Activated CD4-positive, alpha-beta memory T cell treated with anti-CD3 and anti-CD28 coated beads for 36 hours (primary cell): Measurements from ENCODE around the gene ADSS1. TPM values are rescaled to one million over a fixed set of nuclear protein-coding genes. Genes with fewer than 3 reads are reported as not detected.
A peak's percentile ranks its signal among the peaks of the same experiment; 100 is the strongest.
"Not testable (repeated sequence)": the region's sequence is repeated elsewhere in the genome, so short reads cannot be mapped to it uniquely, and the experiment has no call there.

Experiments used
- CTCF ChIA-PET: fragments of 350-600 bp; sonication (Branson Sonifier 250); formaldehyde crosslinking; loops from one replicate; lab custom pipeline; 2021; ENCODE audit warnings: antibody characterized with exemption, inconsistent platforms; lab: Charles Lee
- POLR2A ChIA-PET: fragments of 350-600 bp; sonication (Branson Sonifier 250); formaldehyde crosslinking; loops from one replicate; lab custom pipeline; 2021; ENCODE audit warnings: antibody characterized with exemption; lab: Charles Lee
- DNase-seq: peaks from one replicate; pipeline ENCODE4 v3.0.0-alpha.2; 2020
- H3K27ac Mint-ChIP-seq: one replicate; pipeline ENCODE4 v1.8.0; 2021; ENCODE audit warnings: mixed read lengths
- H3K27me3 Mint-ChIP-seq: one replicate; pipeline ENCODE4 v1.8.0; 2021; ENCODE audit warnings: mixed read lengths
- H3K36me3 Mint-ChIP-seq: one replicate; pipeline ENCODE4 v1.8.0; 2021; ENCODE audit warnings: mixed read lengths
- H3K4me1 Mint-ChIP-seq: one replicate; pipeline ENCODE4 v1.8.0; 2021; ENCODE audit warnings: low read depth, mixed read lengths
- H3K4me3 Mint-ChIP-seq: one replicate; pipeline ENCODE4 v1.8.0; 2021; ENCODE audit warnings: mild to moderate bottlenecking, mixed read lengths
- H3K9me3 Mint-ChIP-seq: one replicate; pipeline ENCODE4 v1.8.0; 2021; ENCODE audit warnings: mixed read lengths
- intact Hi-C: fragments of 100-400 bp; cut with micrococcal nuclease; formaldehyde crosslinking; loops from one replicate; pipeline ENCODE4 v1.15.1; 2023
- total RNA-seq, 2 experiments: library from RNA; stranded (reverse); gene quantifications; one replicate each; pipeline ENCODE4 v1.2.3, GENCODE V29; 2021

The ADSS1 gene
- total RNA-seq, 2 experiments from 2014 or later: 2.3 to 3.3 TPM

DNA sequence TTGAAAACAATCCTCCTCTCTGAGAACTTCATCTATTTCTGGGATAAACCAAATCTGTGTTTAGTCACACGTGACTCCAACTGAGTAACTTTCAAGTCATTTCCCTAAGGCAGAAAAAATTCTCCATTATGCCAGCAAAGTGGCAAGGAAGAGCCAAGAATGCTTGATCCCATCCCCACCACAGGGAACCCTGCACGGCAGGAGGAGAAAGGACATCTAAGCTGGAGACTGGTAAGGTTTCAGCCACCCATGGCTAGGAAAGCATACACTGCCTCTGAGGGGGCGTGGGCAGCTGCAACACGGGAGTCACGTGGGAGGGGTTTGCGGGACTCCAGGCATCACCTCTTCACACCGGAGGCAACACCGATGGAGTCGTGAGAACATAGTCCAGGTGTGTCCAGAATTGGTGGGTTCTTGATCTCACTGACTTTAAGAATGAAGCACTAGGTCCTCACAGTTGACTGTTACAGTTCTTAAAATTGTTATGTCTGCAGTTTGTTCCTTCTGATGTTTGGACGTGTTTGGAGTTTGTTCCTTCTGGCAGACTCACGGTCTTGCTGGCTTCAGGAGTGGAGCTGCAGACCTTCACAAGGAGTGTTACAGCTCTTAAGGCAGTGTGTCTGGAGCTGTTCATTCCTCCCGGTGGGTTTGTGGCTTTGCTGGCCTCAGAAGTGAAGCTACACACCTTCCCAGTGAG, 26.2 kb downstream of the ADSS1 start:
- DNase-seq: no peak
- Mint-ChIP-seq H3K27ac (no peak overlapping the region), H3K36me3 (peaks cover 13% of the 10 kb centered on the region), H3K27me3 (no peaks in the 10 kb centered on the region), H3K4me3 (no peak overlapping the region), H3K4me1 (peaks cover 35% of the 10 kb centered on the region), H3K9me3 (peaks cover 2% of the 10 kb centered on the region)
- ChIA-PET POLR2A (no interaction called here), CTCF (interaction anchor here (0.6 to 5.0 kb wide), 4 partner anchors 18 to 75 kb away, joined by 3 to 47 read pairs (median 8); partner anchors contain the start of gene ADSS1)
- intact Hi-C loops: loop anchor here (5.0 kb wide), 2 partner anchors 73 to 552 kb away; partner anchors contain the start of gene BRF1

- H3K4me3 Mint-ChIP-seq: peak overlapping the region; percentile 43
- H3K27ac Mint-ChIP-seq, H3K27me3 Mint-ChIP-seq, H3K9me3 Mint-ChIP-seq, POLR2A ChIA-PET: not testable (repeated sequence)
- H3K36me3 Mint-ChIP-seq: peaks cover 14% of the 10 kb centered on the region
- CTCF ChIA-PET: interaction anchor here (0.6 to 5.0 kb wide), 4 partner anchors 17 to 75 kb away, joined by 3 to 47 read pairs (median 8); partner anchors contain the start of gene ADSS1
- intact Hi-C loops: loop anchor here (5.0 kb wide), 2 partner anchors 73 to 552 kb away; partner anchors contain the start of gene BRF1
- DNase-seq: peak; percentile 38
- H3K4me1 Mint-ChIP-seq: peaks cover 35% of the 10 kb centered on the region
Measured at GRCh38 chr14:104750753-104751057, 26.7 kb downstream of the ADSS1 start.

DNA sequence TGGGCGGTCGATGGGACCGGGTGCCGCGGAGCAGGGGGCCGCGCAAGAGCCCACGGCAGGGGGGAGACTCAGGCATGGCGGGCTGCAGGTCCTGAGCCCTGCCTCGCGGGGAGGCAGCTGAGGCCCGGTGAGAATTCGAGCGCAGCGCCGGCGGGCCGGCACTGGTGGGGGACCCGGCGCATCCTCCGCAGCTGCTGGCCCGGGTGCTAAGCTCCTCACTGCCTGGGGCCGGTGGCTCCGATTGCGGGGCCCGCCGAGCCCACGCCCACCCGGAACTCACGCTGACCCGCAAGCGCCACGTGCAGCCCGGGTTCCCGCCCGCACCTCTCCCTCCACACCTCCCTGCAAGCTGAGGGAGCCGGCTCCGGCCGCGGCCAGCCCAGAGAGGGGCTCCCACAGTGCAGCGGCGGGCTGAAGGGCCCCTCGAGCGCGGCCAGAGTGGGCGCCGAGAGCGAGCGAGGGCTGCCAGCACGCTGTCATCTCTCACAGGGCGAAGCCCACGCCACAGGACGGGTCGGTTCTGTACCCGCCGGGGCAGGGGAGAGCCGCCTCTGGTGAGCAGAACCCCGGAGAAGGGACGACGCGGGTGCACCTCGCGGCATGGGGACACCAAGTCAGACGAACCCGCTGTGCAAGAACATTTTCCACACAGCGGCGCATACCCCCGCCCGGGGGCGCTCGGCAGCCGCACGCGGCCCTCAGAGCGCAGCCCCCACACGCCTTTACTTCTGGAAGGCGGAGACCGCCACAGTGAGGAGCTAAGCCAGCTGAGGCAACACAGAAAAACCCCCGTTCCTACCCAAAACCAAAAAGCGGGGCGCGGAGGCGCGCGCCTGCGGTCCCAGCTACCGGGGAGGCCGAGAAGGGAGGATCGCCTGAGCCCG, 27.8 kb downstream of the ADSS1 start:
- H3K27me3 Mint-ChIP-seq: no peaks in the 10 kb centered on the region
- CTCF ChIA-PET: interaction anchor here (0.7 to 5.0 kb wide), 11 partner anchors 13 to 312 kb away, joined by 3 to 47 read pairs (median 3); partner anchors contain the start of gene ADSS1
- POLR2A ChIA-PET: interaction anchor here (1.1 to 2.2 kb wide), 5 partner anchors 26 to 233 kb away, joined by 3 to 9 read pairs (median 5); no protein-coding TSS in a partner anchor
- H3K9me3 Mint-ChIP-seq: peaks cover 2% of the 10 kb centered on the region
- no peak for DNase-seq
- intact Hi-C loops: loop anchor here (1.0 to 5.0 kb wide), 6 partner anchors 27 to 739 kb away; partner anchors contain the start of genes ADSS1, BRF1, GPR132 and TEDC1
- peaks cover 24% of the 10 kb centered on the region for H3K4me1 Mint-ChIP-seq
- H3K36me3 Mint-ChIP-seq: peaks cover 18% of the 10 kb centered on the region
- peak overlapping the region; percentile 80 for H3K27ac Mint-ChIP-seq
- peak overlapping the region; percentile 87 for H3K4me3 Mint-ChIP-seq

GRCh38 chr14:104752423-104752734, 28.4 kb downstream of the ADSS1 start:
- Mint-ChIP-seq H3K4me1 (peaks cover 24% of the 10 kb centered on the region), H3K36me3 (peaks cover 18% of the 10 kb centered on the region), H3K4me3 (peak overlapping the region; percentile 87), H3K9me3 (peaks cover 2% of the 10 kb centered on the region), H3K27me3 (no peaks in the 10 kb centered on the region), H3K27ac (peak overlapping the region; percentile 80)
- no peak for DNase-seq
- CTCF ChIA-PET: interaction anchor here (0.6 to 5.0 kb wide), 10 partner anchors 12 to 844 kb away, joined by 3 to 47 read pairs (median 3); no protein-coding TSS in a partner anchor
- intact Hi-C loops: loop anchor here (1.0 to 5.0 kb wide), 6 partner anchors 28 to 738 kb away; partner anchors contain the start of genes ADSS1, BRF1, GPR132 and TEDC1
- POLR2A ChIA-PET: interaction anchor here (1.1 to 2.2 kb wide), 6 partner anchors 27 to 232 kb away, joined by 3 to 9 read pairs (median 5); no protein-coding TSS in a partner anchor

GRCh38 chr14:104752735-104753527, 28.9 kb downstream of the ADSS1 start, which contains the start of gene SIVA1:
Gene SIVA1, plus strand, starts transcription at chr14:104753147. Its CDS starts 55 bp downstream, at chr14:104753202.
- DNase-seq: peak; percentile 100
- Mint-ChIP-seq H3K27me3 (no peaks in the 10 kb centered on the region), H3K36me3 (peaks cover 21% of the 10 kb centered on the region), H3K4me1 (peaks cover 24% of the 10 kb centered on the region), H3K9me3 (peaks cover 2% of the 10 kb centered on the region), H3K27ac (peak within 1 kb of the TSS; percentile 80), H3K4me3 (peak within 1 kb of the TSS; percentile 87)
- CTCF ChIA-PET: interaction anchor here (0.6 to 5.0 kb wide), 10 partner anchors 12 to 844 kb away, joined by 3 to 47 read pairs (median 3); no protein-coding TSS in a partner anchor
- intact Hi-C loops: loop anchor here (1.0 to 5.0 kb wide), 6 partner anchors 29 to 738 kb away; partner anchors contain the start of genes ADSS1, BRF1, GPR132 and TEDC1
- POLR2A ChIA-PET: interaction anchor here (1.0 to 2.2 kb wide), 7 partner anchors 10 to 232 kb away, joined by 3 to 9 read pairs (median 5); no protein-coding TSS in a partner anchor

DNA sequence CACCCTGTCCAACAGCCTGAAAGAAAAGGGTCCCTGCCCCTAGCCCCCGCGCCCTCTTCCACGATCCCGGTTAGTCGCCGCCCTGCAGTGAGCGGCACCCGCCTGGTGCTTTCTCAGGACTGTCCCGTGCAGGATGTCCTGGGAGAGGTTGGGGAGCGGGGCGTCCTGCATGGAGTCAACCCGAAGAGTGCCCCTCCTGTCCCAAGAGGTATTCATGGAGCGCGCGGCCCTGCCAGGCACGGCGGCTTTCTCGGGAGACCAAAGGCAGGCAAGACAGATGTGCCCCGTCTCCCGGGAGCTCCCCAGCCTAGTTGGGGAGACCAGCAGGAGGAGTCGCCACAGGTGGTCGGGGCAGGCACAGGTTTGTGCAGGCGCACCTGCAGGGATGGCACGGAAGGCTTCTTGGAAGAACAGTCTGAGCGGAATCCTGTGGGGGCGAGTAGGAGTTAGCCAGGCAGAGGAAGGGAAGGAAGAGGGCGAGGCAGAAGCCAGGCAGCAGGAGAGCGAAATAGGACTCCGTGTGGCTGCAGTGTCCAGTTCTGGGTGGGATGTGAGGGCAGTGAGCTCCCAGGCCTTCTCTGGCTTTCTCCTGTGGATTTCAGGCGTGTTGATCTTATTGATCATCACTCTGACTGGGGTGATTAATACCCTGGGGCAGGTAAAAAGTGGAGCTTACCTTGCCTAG, 29.6 kb downstream of the ADSS1 start:
- POLR2A ChIA-PET: interaction anchor here (1.0 to 2.2 kb wide), 4 partner anchors 11 to 76 kb away, joined by 4 to 9 read pairs (median 6); no protein-coding TSS in a partner anchor
- Mint-ChIP-seq H3K9me3 (peaks cover 2% of the 10 kb centered on the region), H3K4me1 (peaks cover 24% of the 10 kb centered on the region), H3K36me3 (peaks cover 24% of the 10 kb centered on the region), H3K27me3 (no peaks in the 10 kb centered on the region), H3K4me3 (peak overlapping the region; percentile 87), H3K27ac (peak overlapping the region; percentile 69)
- DNase-seq: peak; percentile 26
- intact Hi-C loops: loop anchor here (2.0 to 5.0 kb wide), 3 partner anchors 76 to 737 kb away; partner anchors contain the start of genes BRF1 and TEDC1
- CTCF ChIA-PET: interaction anchor here (1.4 to 5.0 kb wide), 4 partner anchors 11 to 73 kb away, joined by 3 to 47 read pairs (median 11); no protein-coding TSS in a partner anchor

GRCh38 chr14:104754213-104754851, 30.3 kb downstream of the ADSS1 start:
- peaks cover 2% of the 10 kb centered on the region for H3K9me3 Mint-ChIP-seq
- no peaks in the 10 kb centered on the region for H3K27me3 Mint-ChIP-seq
- peak overlapping the region; percentile 87 for H3K4me3 Mint-ChIP-seq
- peak overlapping the region; percentile 69 for H3K27ac Mint-ChIP-seq
- POLR2A ChIA-PET: interaction anchor here (1.8 to 2.2 kb wide), 2 partner anchors 40 to 76 kb away, joined by 6 to 9 read pairs; no protein-coding TSS in a partner anchor
- peaks cover 24% of the 10 kb centered on the region for H3K36me3 Mint-ChIP-seq
- H3K4me1 Mint-ChIP-seq: peaks cover 24% of the 10 kb centered on the region
- no peak for DNase-seq
- CTCF ChIA-PET: interaction anchor here (3.5 to 5.0 kb wide), 2 partner anchors 14 to 72 kb away, joined by 19 to 47 read pairs; no protein-coding TSS in a partner anchor
- intact Hi-C loops: loop anchor here (5.0 kb wide), 2 partner anchors 77 to 548 kb away; partner anchors contain the start of gene BRF1

GRCh38 chr14:104755621-104756020, 31.6 kb downstream of the ADSS1 start:
- no peak overlapping the region for H3K4me3 Mint-ChIP-seq
- H3K9me3 Mint-ChIP-seq: peaks cover 2% of the 10 kb centered on the region
- H3K27me3 Mint-ChIP-seq: no peaks in the 10 kb centered on the region
- no peak for DNase-seq
- intact Hi-C loops: no loop called here
- ChIA-PET CTCF (interaction anchor here (0.5 to 5.0 kb wide), 3 partner anchors 12 to 59 kb away, joined by 3 to 47 read pairs (median 3); no protein-coding TSS in a partner anchor), POLR2A (no interaction called here)
- H3K36me3 Mint-ChIP-seq: peaks cover 28% of the 10 kb centered on the region
- no peak overlapping the region for H3K27ac Mint-ChIP-seq
- peaks cover 24% of the 10 kb centered on the region for H3K4me1 Mint-ChIP-seq

GRCh38 chr14:104756477-104757237, 32.6 kb downstream of the ADSS1 start:
- no peak for DNase-seq
- H3K9me3 Mint-ChIP-seq: no peaks in the 10 kb centered on the region
- H3K27me3 Mint-ChIP-seq: no peaks in the 10 kb centered on the region
- POLR2A ChIA-PET: no interaction called here
- H3K36me3 Mint-ChIP-seq: peaks cover 35% of the 10 kb centered on the region
- intact Hi-C loops: no loop called here
- H3K4me3 Mint-ChIP-seq: no peak overlapping the region
- no peak overlapping the region for H3K27ac Mint-ChIP-seq
- H3K4me1 Mint-ChIP-seq: peaks cover 22% of the 10 kb centered on the region
- CTCF ChIA-PET: interaction anchor here (0.5 to 2.0 kb wide), 3 partner anchors 12 to 58 kb away, joined by 3 to 7 read pairs (median 3); no protein-coding TSS in a partner anchor
